AG04449 (cell line): Measurements from ENCODE around the gene FGF9.

Source experiments
- CTCF ChIA-PET: fragments of 350-600 bp; formaldehyde crosslinking; extraction: SDS; loops from one replicate; lab custom pipeline; 2021; ENCODE audit warnings: antibody characterized with exemption; lab: Yijun Ruan, JAX
- POLR2A ChIA-PET: fragments of 400-600, 350-600 bp; formaldehyde crosslinking; extraction: SDS; loops from one replicate; lab custom pipeline; 2020; ENCODE audit warnings: antibody characterized with exemption, inconsistent platforms; lab: Yijun Ruan, JAX
- DNase-seq: peaks from one replicate; pipeline ENCODE4 v3.0.0-alpha.2; 2010; ENCODE audit warnings: low read depth, low spot score
- H3K4me3 ChIP-seq: 2 replicates; pipeline ENCODE4 v1.5.1; 2011; ENCODE audit warnings: low read depth, mild to moderate bottlenecking, control low read depth, low read length
- CTCF ChIP-seq: IDR thresholded peaks from one replicate; pipeline ENCODE4 v1.5.1; 2011; ENCODE audit warnings: mild to moderate bottlenecking, moderate library complexity, low read length, control low read depth, inconsistent platforms; ENCODE audit not compliant: insufficient read depth; ENCODE audit errors: missing control alignments

FGF9 gene

DNA sequence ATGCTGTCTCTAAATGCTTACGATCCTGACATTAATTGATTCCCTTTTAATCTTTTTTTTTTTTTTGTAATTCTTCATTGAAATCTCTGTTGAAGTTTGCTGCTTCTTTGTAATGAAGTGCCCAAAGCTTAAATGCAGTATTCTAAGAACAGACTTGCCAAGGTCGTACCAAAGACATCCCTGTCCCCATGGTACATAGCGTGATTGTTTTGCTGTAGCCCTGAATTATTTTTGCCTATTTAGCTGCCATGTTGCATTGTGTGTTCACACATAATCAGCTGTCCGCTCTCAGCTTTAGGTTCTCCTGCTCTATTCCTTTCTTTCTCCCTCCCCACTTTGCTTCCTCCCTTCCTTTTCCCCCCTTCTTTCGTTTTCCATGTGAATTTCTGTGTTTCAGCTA is 21.1 kb downstream of the FGF9 start:
- ChIA-PET CTCF (no interaction called here), POLR2A (no interaction called here)
- DNase-seq, result no peak
- no peak for TF ChIP-seq CTCF
- H3K4me3 ChIP-seq, result no peak overlapping the region

GRCh38 chr13:21694831-21695230 is 24.0 kb downstream of the FGF9 start:
- no peak overlapping the region for H3K4me3 ChIP-seq
- no peak for TF ChIP-seq CTCF
- no peak for DNase-seq
- POLR2A ChIA-PET, result no interaction called here
- CTCF ChIA-PET, result no interaction called here

- ChIA-PET POLR2A (no interaction called here), CTCF (no interaction called here)
- no peak for DNase-seq
- TF ChIP-seq CTCF, result no peak
- H3K4me3 ChIP-seq, result no peak overlapping the region
Measured at GRCh38 chr13:21695546-21695945, 24.7 kb downstream of the FGF9 start.

DNA sequence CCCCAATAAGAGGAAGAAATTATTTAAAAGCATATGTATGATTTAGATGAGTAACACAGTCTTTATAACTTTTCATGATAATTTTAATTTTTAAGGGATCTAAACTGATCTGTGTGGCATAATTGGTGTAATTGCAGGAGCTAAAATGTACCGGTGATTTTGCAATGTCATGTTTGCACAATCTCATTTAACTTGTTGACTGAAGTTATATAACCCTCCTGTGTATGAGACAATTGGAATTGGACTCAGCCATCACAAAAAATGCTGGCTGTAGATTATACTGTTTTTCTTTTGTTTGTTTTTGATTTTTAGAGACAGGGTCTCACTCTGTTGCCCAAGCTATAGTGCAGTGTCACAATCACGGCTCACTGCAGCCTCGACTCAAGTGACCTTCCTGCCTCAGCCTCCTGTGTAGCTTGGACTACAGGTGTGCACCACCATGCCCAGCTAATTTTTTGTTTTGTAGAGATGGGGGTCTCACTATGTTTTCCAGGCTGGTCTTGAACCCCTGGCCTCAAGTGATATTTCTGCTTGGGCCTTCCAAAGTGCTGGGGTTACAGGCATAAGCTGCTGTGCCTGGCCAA is 26.1 kb downstream of the FGF9 start:
- no peak for DNase-seq
- no peak for TF ChIP-seq CTCF
- POLR2A ChIA-PET, result no interaction called here
- H3K4me3 ChIP-seq, result no peak overlapping the region
- CTCF ChIA-PET, result no interaction called here

DNA sequence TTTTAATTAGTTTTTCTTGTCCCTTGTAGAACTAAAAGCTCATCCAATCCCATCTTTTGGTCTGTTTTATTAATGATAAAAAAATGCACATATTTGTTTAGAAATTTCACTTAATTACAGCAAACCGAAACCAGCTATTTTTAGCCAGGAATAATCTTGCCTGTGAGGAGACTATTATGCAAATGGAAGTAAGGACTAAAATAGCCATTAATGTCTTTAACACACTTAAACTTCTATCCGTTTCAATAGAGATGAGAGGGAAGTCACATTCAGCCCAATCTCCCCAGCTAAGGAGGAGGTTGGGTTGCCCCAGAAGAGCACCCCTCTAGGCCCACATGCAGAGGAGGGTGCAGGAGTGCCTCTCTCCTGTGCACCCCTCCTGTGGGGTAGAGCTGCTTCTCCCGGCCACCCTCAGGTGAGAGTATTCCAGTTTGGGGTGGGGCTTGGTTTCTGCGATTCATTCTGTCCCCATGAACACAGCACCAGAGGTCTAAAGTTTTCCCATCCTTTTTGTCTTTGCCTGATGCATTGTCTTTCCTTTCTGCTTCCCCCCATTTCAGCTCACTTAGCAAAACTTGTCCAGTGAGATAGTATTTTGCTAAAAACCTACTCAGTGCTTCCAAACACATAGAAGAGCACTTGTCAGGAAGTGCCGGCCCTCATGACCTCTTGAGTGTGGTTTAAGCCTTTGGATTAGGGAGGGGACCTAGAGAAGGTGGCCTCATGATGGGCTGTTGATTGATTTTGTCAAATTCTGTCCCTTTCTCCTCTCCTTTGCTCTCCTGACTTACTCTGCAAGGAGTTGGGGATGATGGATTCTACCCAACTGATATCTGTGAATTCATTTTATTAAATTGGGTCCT is 28.2 kb downstream of the FGF9 start:
- ChIA-PET CTCF (no interaction called here), POLR2A (no interaction called here)
- TF ChIP-seq CTCF, result no peak
- DNase-seq, result no peak
- no peak overlapping the region for H3K4me3 ChIP-seq

- H3K4me3 ChIP-seq, result no peak overlapping the region
- ChIA-PET POLR2A (no interaction called here), CTCF (no interaction called here)
- no peak for DNase-seq
- no peak for TF ChIP-seq CTCF
Measured at GRCh38 chr13:21701460-21701859, 30.6 kb downstream of the FGF9 start.
